Activated CD8-positive, alpha-beta memory T cell treated with anti-CD3 and anti-CD28 coated beads, Interleukin-2, amount 50 U/mL, for 4 hours (primary cell): Measurements from ENCODE around the gene NFRKB.
"Not testable (repeated sequence)": the region's sequence is repeated elsewhere in the genome, so short reads cannot be mapped to it uniquely, and the experiment has no call there.

Source experiments
- DNase-seq: peaks from one replicate; pipeline ENCODE4 v3.0.0-alpha.2; 2020

The NFRKB gene

GRCh38 chr11:129888451-129888850, 6.9 kb downstream of the NFRKB start:
- DNase-seq = no peak

GRCh38 chr11:129885381-129885780, 10.0 kb downstream of the NFRKB start:
- DNase-seq = no peak

- no peak for DNase-seq
Measured at GRCh38 chr11:129884581-129884980, 10.8 kb downstream of the NFRKB start.

GRCh38 chr11:129881570-129882170, 13.7 kb downstream of the NFRKB start:
- peak; percentile 47 for DNase-seq

- DNase-seq = no peak
Measured at GRCh38 chr11:129880311-129880710, 15.1 kb downstream of the NFRKB start.

- no peak for DNase-seq
Measured at GRCh38 chr11:129871914-129872313, 23.5 kb downstream of the NFRKB start.

- not testable (repeated sequence) for DNase-seq
Measured at GRCh38 chr11:129868626-129869025, 26.8 kb downstream of the NFRKB start.

GRCh38 chr11:129866311-129866710, 29.1 kb downstream of the NFRKB start:
- DNase-seq = no peak

- no peak for DNase-seq
Measured at GRCh38 chr11:129865701-129866100, 29.7 kb downstream of the NFRKB start.

- no peak for DNase-seq
Measured at GRCh38 chr11:129864811-129865210, 30.6 kb downstream of the NFRKB start.

- no peak for DNase-seq
Measured at GRCh38 chr11:129861702-129862522, 33.5 kb downstream of the NFRKB start.

GRCh38 chr11:129856036-129856435, 39.3 kb downstream of the NFRKB start:
- DNase-seq = no peak

GRCh38 chr11:129855086-129855485, 40.3 kb downstream of the NFRKB start:
- DNase-seq = no peak

GRCh38 chr11:129854232-129854805, 41.1 kb downstream of the NFRKB start:
- no peak for DNase-seq

- peak; percentile 28 for DNase-seq
Measured at GRCh38 chr11:129853518-129854231, 41.7 kb downstream of the NFRKB start.

GRCh38 chr11:129852125-129852740, 43.1 kb downstream of the NFRKB start:
- no peak for DNase-seq

- no peak for DNase-seq
Measured at GRCh38 chr11:129849447-129850130, 45.8 kb downstream of the NFRKB start.

GRCh38 chr11:129847361-129847760, 48.0 kb downstream of the NFRKB start:
- DNase-seq = not testable (repeated sequence)

GRCh38 chr11:129846508-129847335, 48.7 kb downstream of the NFRKB start:
- no peak for DNase-seq
